HG02885 (cell line): ENCODE data around the gene ADI1.

ENCODE experiments used
- ATAC-seq: cut with Tn5 transposase; IDR thresholded peaks from one replicate; pipeline ENCODE4 v1.9.1; 2021; ENCODE audit warnings: mild to moderate bottlenecking; ENCODE audit not compliant: unreplicated experiment, poor library complexity

The ADI1 gene

GRCh38 chr2:3519255-3520205 lies at the start of gene ADI1:
Gene ADI1 (minus strand): TSS chr2:3519531. CDS start chr2:3519487, 44 bp downstream.
- peak; percentile 65 for ATAC-seq

GRCh38 chr2:3566806-3567205 lies 47.5 kb upstream of the ADI1 start:
- no peak for ATAC-seq

- ATAC-seq = no peak
These were observed 45.8 kb upstream of the ADI1 start for GRCh38 chr2:3565117-3565516.

GRCh38 chr2:3563521-3563976 lies 44.2 kb upstream of the ADI1 start:
- ATAC-seq = peak; percentile 54

- peak; percentile 95 for ATAC-seq
These were observed 39.1 kb upstream of the ADI1 start, which contains the start of gene RNASEH1 for GRCh38 chr2:3558205-3559014. Gene RNASEH1 (minus strand): TSS chr2:3558333. CDS start chr2:3558260, 73 bp downstream.

- peak; percentile 23 for ATAC-seq
These were observed 38.4 kb upstream of the ADI1 start for GRCh38 chr2:3557639-3558204.

- no peak for ATAC-seq
These were observed 34.6 kb upstream of the ADI1 start for GRCh38 chr2:3553946-3554345.

GRCh38 chr2:3547915-3548314 lies 28.6 kb upstream of the ADI1 start:
- ATAC-seq = no peak

- no peak for ATAC-seq
These were observed 26.6 kb upstream of the ADI1 start for GRCh38 chr2:3545788-3546478.

- no peak for ATAC-seq
These were observed 23.8 kb upstream of the ADI1 start for GRCh38 chr2:3543023-3543683.

- ATAC-seq = no peak
These were observed 22.8 kb upstream of the ADI1 start for GRCh38 chr2:3542107-3542506.

- ATAC-seq = no peak
These were observed 20.5 kb upstream of the ADI1 start for GRCh38 chr2:3539836-3540235.

GRCh38 chr2:3536682-3537632 lies 17.6 kb upstream of the ADI1 start:
- ATAC-seq = no peak

GRCh38 chr2:3535794-3536681 lies 16.7 kb upstream of the ADI1 start:
- peak; percentile 73 for ATAC-seq

GRCh38 chr2:3535467-3535793 lies 16.1 kb upstream of the ADI1 start:
- peak; percentile 25 for ATAC-seq

GRCh38 chr2:3534251-3534814 lies 15.0 kb upstream of the ADI1 start:
- ATAC-seq = no peak

GRCh38 chr2:3533836-3534235 lies 14.5 kb upstream of the ADI1 start:
- ATAC-seq = no peak
